Prostate gland (tissue), 2 donors: ENCODE results near the gene VKORC1L1.
"Not testable (repeated sequence)": the region's sequence is repeated elsewhere in the genome, so short reads cannot be mapped to it uniquely, and the experiment has no call there.

Experiments used
- POLR2A ChIP-seq: fragments of 450-650 bp; IDR thresholded peaks from one replicate; pipeline ENCODE4 v1.6.1; 2016; ENCODE audit warnings: antibody characterized with exemption, mild to moderate bottlenecking
- TF ChIP-seq, protein P1 (sequence below), 4 experiments: fragments of 200-600 bp in 2 of 4; fragments of 450-650 bp in 2 of 4; sonication (generic) in 2 of 4; IDR thresholded peaks; 1 replicate in 3 of 4; 2 replicates in 1 of 4; pipeline ENCODE4 v1.5.1; 2016 to 2019; ENCODE audit warnings: antibody characterized with exemption in 4 of 4, mild to moderate bottlenecking in 2 of 4, moderate library complexity in 2 of 4

DNA sequence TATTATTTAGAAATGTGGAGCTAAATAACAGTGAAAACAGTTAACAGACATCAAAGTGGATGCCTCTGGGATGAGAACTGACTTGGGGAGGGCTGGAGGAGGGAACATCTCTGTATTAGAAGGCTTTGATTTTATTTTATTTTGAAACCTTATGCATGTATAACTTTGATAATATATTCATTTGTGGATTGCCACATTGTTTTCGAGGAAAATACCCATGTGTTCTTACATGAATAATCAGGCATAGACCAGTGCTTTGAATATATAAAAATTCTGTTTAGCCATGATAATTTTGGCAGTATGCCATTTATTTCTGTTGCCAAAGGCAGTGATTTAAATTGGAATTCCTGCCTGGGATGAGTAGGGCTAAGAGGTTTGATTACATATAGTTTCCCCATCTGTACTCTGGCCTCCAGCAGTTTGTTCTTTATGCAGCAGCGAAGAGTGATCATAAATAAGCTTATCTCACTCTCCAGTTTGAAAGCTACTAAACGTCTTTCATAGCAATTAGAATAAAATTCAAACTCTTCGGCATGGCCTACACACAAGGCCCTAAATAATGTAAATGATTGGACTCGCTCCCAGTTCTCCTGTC is 128.0 kb downstream of the VKORC1L1 start:
- TF ChIP-seq, protein P1, sequence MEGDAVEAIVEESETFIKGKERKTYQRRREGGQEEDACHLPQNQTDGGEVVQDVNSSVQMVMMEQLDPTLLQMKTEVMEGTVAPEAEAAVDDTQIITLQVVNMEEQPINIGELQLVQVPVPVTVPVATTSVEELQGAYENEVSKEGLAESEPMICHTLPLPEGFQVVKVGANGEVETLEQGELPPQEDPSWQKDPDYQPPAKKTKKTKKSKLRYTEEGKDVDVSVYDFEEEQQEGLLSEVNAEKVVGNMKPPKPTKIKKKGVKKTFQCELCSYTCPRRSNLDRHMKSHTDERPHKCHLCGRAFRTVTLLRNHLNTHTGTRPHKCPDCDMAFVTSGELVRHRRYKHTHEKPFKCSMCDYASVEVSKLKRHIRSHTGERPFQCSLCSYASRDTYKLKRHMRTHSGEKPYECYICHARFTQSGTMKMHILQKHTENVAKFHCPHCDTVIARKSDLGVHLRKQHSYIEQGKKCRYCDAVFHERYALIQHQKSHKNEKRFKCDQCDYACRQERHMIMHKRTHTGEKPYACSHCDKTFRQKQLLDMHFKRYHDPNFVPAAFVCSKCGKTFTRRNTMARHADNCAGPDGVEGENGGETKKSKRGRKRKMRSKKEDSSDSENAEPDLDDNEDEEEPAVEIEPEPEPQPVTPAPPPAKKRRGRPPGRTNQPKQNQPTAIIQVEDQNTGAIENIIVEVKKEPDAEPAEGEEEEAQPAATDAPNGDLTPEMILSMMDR (IDR thresholded peaks at IDR 0.05), result not testable (repeated sequence)
- not testable (repeated sequence) for TF ChIP-seq POLR2A
